Endothelial cell of umbilical vein (primary cell): ENCODE results near the gene PINK1. TPM values are rescaled to one million over a fixed set of nuclear protein-coding genes. Genes with fewer than 3 reads are reported as not detected.

Experiments
- BruUV-seq: library from RNA; stranded (reverse); fragments of 400-500 nt; replicated peaks from 2 replicates; lab custom pipeline; 2021; lab: Mats Ljungman, UMichigan
- CTCF ChIA-PET: fragments of 300-600, 350-600 bp; sonication (Branson Sonifier 250); formaldehyde crosslinking; loops from one replicate; lab custom pipeline; 2021; ENCODE audit warnings: antibody characterized with exemption, inconsistent platforms; lab: Charles Lee
- POLR2A ChIA-PET: fragments of 300-600, 350-600 bp; sonication (Branson Sonifier 250); formaldehyde crosslinking; loops from one replicate; lab custom pipeline; 2021; ENCODE audit warnings: antibody characterized with exemption, inconsistent platforms; lab: Charles Lee
- DNase-seq: peaks from one replicate; pipeline ENCODE4 v3.0.0-alpha.2; 2011; ENCODE audit warnings: low read depth, low spot score
- FAIRE-seq: peaks from 2 replicates; lab custom pipeline; 2011; peaks lifted over from hg19 to GRCh38; lab: Jason Lieb, UNC
- H2AFZ ChIP-seq: 2 replicates; pipeline ENCODE4 v1.6.0; 2012; ENCODE audit warnings: low read depth, low read length, control low read depth, inconsistent platforms
- H3K27ac ChIP-seq: 2 replicates; pipeline ENCODE4 v1.5.1; 2011; ENCODE audit warnings: low read depth, mild to moderate bottlenecking, control low read depth, low read length, moderate library complexity; ENCODE audit not compliant: insufficient read depth
- H3K27me3 ChIP-seq, 2 experiments: 2 replicates each; pipeline versions ENCODE4 v1.6.0 to v1.6.1; 2011; ENCODE audit warnings: low read length in 2 of 2, mixed read lengths in 1 of 2; ENCODE audit not compliant: control insufficient read depth in 2 of 2, insufficient read depth in 2 of 2
- H3K36me3 ChIP-seq, 2 experiments: 2 replicates in 1 of 2; 3 replicates in 1 of 2; pipeline ENCODE4 v1.5.1; 2011; ENCODE audit warnings: low read length in 2 of 2, mild to moderate bottlenecking in 1 of 2, moderate library complexity in 1 of 2; ENCODE audit not compliant: control insufficient read depth in 2 of 2, insufficient read depth in 2 of 2; ENCODE audit errors: extremely low read depth in 1 of 2
- H3K4me1 ChIP-seq: 3 replicates; pipeline ENCODE4 v1.5.1; 2011; ENCODE audit warnings: mild to moderate bottlenecking, low read length; ENCODE audit not compliant: control insufficient read depth, insufficient read depth; ENCODE audit errors: extremely low read depth
- H3K4me2 ChIP-seq: 2 replicates; pipeline ENCODE4 v1.6.1; 2011; ENCODE audit warnings: low read length, control low read depth, mixed read lengths; ENCODE audit not compliant: insufficient read depth
- H3K4me3 ChIP-seq, 3 experiments: fragments of 200-600 bp in 1 of 3; sonication (generic), shearing (Covaris generic) in 1 of 3; replicated peaks in 1 of 3; 2 replicates each; pipeline ENCODE4 v1.5.1; 2011 to 2016; ENCODE audit warnings: control low read depth in 3 of 3, low read length in 3 of 3, mild to moderate bottlenecking in 2 of 3, inconsistent platforms in 1 of 3, low read depth in 1 of 3, moderate library complexity in 1 of 3; ENCODE audit not compliant: insufficient read depth in 1 of 3
- H3K79me2 ChIP-seq: 2 replicates; pipeline ENCODE4 v1.6.0; 2012; ENCODE audit warnings: low read length, inconsistent platforms; ENCODE audit not compliant: control insufficient read depth, insufficient read depth
- H3K9ac ChIP-seq: replicated peaks from 2 replicates; pipeline ENCODE3; 2011; ENCODE audit warnings: low read length, control low read depth; ENCODE audit not compliant: insufficient read depth; ENCODE audit errors: extremely low read depth
- H3K9me1 ChIP-seq: replicated peaks from 3 replicates; pipeline ENCODE4 v1.6.0; 2011; ENCODE audit warnings: mild to moderate bottlenecking, low read length; ENCODE audit not compliant: control insufficient read depth, insufficient read depth; ENCODE audit errors: extremely low read depth
- H3K9me3 ChIP-seq: replicated peaks from 2 replicates; pipeline ENCODE4 v1.5.1; 2012; ENCODE audit warnings: low read length, inconsistent platforms; ENCODE audit not compliant: control insufficient read depth, insufficient read depth
- H4K20me1 ChIP-seq: replicated peaks from 2 replicates; pipeline ENCODE3; 2011; ENCODE audit warnings: mild to moderate bottlenecking, low read length; ENCODE audit not compliant: control insufficient read depth, insufficient read depth; ENCODE audit errors: extremely low read depth
- CTCF ChIP-seq, 2 donors: IDR thresholded peaks; 1 replicate in 1 of 2; 2 replicates in 1 of 2; pipeline ENCODE4 v1.5.1; 2011; ENCODE audit warnings: low read length in 2 of 2, mild to moderate bottlenecking in 2 of 2, moderate library complexity in 2 of 2, control low read depth in 1 of 2, inconsistent platforms in 1 of 2, low read depth in 1 of 2; ENCODE audit not compliant: insufficient read depth in 1 of 2; ENCODE audit errors: extremely low read depth in 1 of 2
- EZH2 ChIP-seq: IDR thresholded peaks from 2 replicates; pipeline ENCODE4 v1.6.1; 2012; ENCODE audit warnings: borderline replicate concordance, low read depth, mild to moderate bottlenecking, moderate library complexity, low read length, inconsistent platforms; ENCODE audit not compliant: severe bottlenecking
- FOS ChIP-seq: IDR thresholded peaks from 2 replicates; pipeline ENCODE4 v1.6.1; 2011; ENCODE audit warnings: mild to moderate bottlenecking, low read length, moderate library complexity, borderline replicate concordance; ENCODE audit not compliant: insufficient read depth
- JUN ChIP-seq: IDR thresholded peaks from 2 replicates; pipeline ENCODE4 v1.6.1; 2011; ENCODE audit warnings: borderline replicate concordance, low read depth; ENCODE audit not compliant: insufficient read length, insufficient read depth
- MYC ChIP-seq: IDR thresholded peaks from one replicate; pipeline ENCODE4 v1.6.1; 2011; ENCODE audit warnings: mild to moderate bottlenecking, low read depth, low read length
- POLR2A ChIP-seq: IDR thresholded peaks from 2 replicates; pipeline ENCODE4 v1.6.1; 2012; ENCODE audit warnings: low read depth, mild to moderate bottlenecking, control low read depth, low read length
- POLR2AphosphoS5 ChIP-seq: IDR thresholded peaks from 2 replicates; pipeline ENCODE4 v1.6.1; 2012; ENCODE audit warnings: low read depth, mild to moderate bottlenecking, control low read depth, low read length, moderate library complexity; ENCODE audit not compliant: insufficient read depth
- dilution Hi-C: fragments of 300-500 bp; cut with MboI; formaldehyde crosslinking; loops from one replicate; pipeline ENCODE4 v1.15.0; 2019; ENCODE audit warnings: low sequenced_read_pairs; ENCODE audit not compliant: extremely low pct_ligation_motif_present
- intact Hi-C: fragments of 100-400 bp; cut with micrococcal nuclease; formaldehyde crosslinking; loops from one replicate; pipeline ENCODE4 v1.10.0; 2022
- polyA plus RNA-seq, 4 experiments: library from polyadenylated mRNA; depleted of rRNA in 3 of 4; stranded (reverse) in 3 of 4; unstranded in 1 of 4; fragments of >200 nt; gene quantifications; 2 replicates each; pipeline versions ENCODE4 v1.2.1 to v1.2.3, GENCODE V29; 2011 to 2012; ENCODE audit warnings: missing spikeins in 1 of 4
- total RNA-seq: library from RNA; stranded (reverse); gene quantifications from 2 replicates; pipeline ENCODE4 v1.2.3, GENCODE V29; 2021

The PINK1 gene
- total and polyA plus RNA-seq, 2 donors (not counting 3 experiments of a cell fraction or from before 2014, with no cell fraction given): 27.3 to 27.9 TPM

- Histone ChIP-seq H3K36me3 (no peaks in the 10 kb centered on the region), H4K20me1 (no peaks in the 10 kb centered on the region), H3K27ac (no peak overlapping the region), H3K9ac (no peak overlapping the region), H3K9me1 (no peaks in the 10 kb centered on the region), H3K4me2 (no peak overlapping the region), H3K4me1 (no peaks in the 10 kb centered on the region), H2AFZ (peak overlapping the region; percentile 6), H3K4me3 (no peak overlapping the region), H3K9me3 (no peaks in the 10 kb centered on the region), H3K27me3 (no peaks in the 10 kb centered on the region), H3K79me2 (no peaks in the 10 kb centered on the region)
- ChIA-PET CTCF (no interaction called here), POLR2A (no interaction called here)
- no TSS peak for BruUV-seq
- TF ChIP-seq EZH2 (no peak), POLR2AphosphoS5 (no peak), CTCF (IDR thresholded peaks at IDR 0.05; ENCODE audit: extremely low read depth in 1 of 2, insufficient read depth in 1 of 2, low read depth in 1 of 2, low read length in 2 of 2) (no peak), FOS (no peak), MYC (no peak), JUN (no peak), POLR2A (no peak)
- DNase-seq: no peak
- dilution Hi-C loops: no loop called here
- FAIRE-seq: no peak
- intact Hi-C loops: no loop called here
These were observed 17.1 kb upstream of the PINK1 start for GRCh38 chr1:20615946-20616846.
